GM06990 (cell line): ENCODE measurements around the gene KANK3.
"Not testable (repeated sequence)": the region's sequence is repeated elsewhere in the genome, so short reads cannot be mapped to it uniquely, and the experiment has no call there.

ENCODE experiments used
- DNase-seq: peaks from one replicate; pipeline ENCODE4 v3.0.0-alpha.2; 2011; ENCODE audit not compliant: insufficient read length; ENCODE audit errors: extremely low read depth
- H3K27me3 ChIP-seq: replicated peaks from 2 replicates; pipeline ENCODE4 v1.6.0; 2011; ENCODE audit warnings: low read length; ENCODE audit not compliant: control insufficient read depth, insufficient read depth
- H3K36me3 ChIP-seq: 2 replicates; pipeline ENCODE4 v1.5.1; 2011; ENCODE audit warnings: low read length; ENCODE audit not compliant: control insufficient read depth, insufficient read depth
- H3K4me3 ChIP-seq: replicated peaks from 2 replicates; pipeline ENCODE4 v1.5.1; 2011; ENCODE audit warnings: low read depth, mild to moderate bottlenecking, control low read depth, low read length
- CTCF ChIP-seq: IDR thresholded peaks from 2 replicates; pipeline ENCODE4 v1.5.1; 2011; ENCODE audit warnings: low read length, control low read depth, mild to moderate bottlenecking, inconsistent platforms; ENCODE audit not compliant: insufficient read depth, poor library complexity, severe bottlenecking

The KANK3 gene

DNA sequence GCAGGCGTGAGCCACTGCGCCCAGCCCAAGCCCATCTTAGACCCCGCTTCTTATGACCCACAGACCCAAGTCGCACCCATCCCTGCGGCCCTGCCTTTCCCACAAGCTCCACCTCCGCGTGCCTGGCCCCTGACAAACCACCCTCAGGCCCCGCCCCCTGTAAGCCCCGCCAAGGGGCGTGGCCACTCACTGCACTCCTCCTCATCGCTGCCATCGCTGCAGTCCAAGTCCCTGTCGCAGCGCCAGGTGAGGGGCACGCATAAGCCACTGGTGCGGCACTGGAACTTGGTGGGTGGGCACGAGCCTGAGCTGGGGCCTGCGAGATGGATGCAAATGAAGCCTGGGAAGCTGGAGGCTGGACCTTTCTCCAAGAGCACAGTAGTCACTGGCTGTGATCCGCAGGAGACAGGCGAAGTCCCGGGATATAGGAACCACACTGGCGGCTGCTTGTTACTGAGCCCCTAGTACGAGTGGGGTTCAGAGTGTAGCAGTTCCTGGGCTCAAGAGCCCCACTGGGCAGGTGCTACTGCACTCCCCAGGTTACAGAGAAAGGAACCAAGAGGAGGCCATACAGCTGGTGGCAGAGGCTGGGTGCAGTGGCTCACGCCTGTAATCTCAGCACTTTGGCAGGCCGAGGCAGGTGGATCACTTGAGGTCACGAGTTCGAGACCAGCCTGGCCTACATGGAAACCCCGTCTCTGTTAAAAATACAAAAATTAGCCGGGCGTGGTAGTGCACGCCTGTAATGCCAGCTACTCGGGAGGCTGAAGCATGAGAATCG lies 38.0 kb downstream of the KANK3 start:
- no peak for TF ChIP-seq CTCF
- Histone ChIP-seq H3K36me3 (peaks cover 12% of the 10 kb centered on the region), H3K27me3 (no peaks in the 10 kb centered on the region), H3K4me3 (no peak overlapping the region)
- no peak for DNase-seq

DNA sequence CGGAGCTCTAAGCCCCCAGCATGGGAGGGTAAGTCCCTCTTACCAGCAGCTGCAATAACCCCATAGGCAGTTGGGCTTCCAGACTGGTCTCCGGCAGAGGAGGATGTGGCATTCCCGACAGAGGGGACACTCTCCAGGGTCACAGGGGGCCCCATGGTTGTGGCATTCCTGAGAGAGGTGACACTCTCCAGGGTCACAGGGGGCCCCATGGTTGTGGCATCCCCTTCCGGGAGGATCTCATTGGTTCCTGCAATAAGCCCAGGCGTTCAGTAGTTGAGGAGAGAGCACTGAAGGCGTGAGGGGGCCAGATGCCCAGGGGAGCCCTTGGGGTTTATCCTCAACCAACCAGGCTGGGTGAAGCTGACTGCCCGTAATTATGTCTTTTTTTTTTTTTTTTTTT lies 40.3 kb downstream of the KANK3 start:
- DNase-seq, result no peak
- Histone ChIP-seq H3K4me3 (no peak overlapping the region), H3K36me3 (peaks cover 7% of the 10 kb centered on the region), H3K27me3 (no peaks in the 10 kb centered on the region)
- TF ChIP-seq CTCF, result no peak

GRCh38 chr19:8302357-8302691 lies 40.7 kb downstream of the KANK3 start:
- Histone ChIP-seq H3K4me3 (no peak overlapping the region), H3K27me3 (no peaks in the 10 kb centered on the region), H3K36me3 (peaks cover 7% of the 10 kb centered on the region)
- DNase-seq, result no peak
- no peak for TF ChIP-seq CTCF

DNA sequence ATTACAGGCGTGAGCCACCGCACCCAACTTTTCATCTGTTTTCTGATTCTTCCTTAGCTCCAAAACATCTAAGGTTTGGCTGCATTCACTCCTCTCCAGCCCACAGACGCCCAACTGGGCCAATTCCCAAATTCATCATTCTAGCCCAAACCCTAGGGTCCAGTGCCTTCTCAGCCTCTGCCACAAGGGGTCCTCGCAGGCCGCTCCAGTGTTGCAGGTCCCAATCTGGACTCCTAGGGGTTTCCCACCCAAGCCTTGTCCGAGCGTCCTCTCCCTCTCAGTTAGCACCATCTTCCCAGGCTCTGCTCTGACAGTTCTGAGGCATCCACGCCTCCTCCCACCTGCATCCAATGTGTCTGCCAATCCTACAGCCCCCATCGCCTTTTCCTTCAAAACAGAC lies 51.7 kb downstream of the KANK3 start:
- H3K27me3 ChIP-seq, DNase-seq, H3K36me3 ChIP-seq, H3K4me3 ChIP-seq: not testable (repeated sequence)

GRCh38 chr19:8276508-8276907 lies 66.6 kb downstream of the KANK3 start:
- DNase-seq, H3K27me3 ChIP-seq, H3K4me3 ChIP-seq, H3K36me3 ChIP-seq: not testable (repeated sequence)
